IMR-90 (cell line): ENCODE results near the gene CCK. TPM values are rescaled to one million over a fixed set of nuclear protein-coding genes. Genes with fewer than 3 reads are reported as not detected.

Experiments used
- ATAC-seq: fragments of 200-7000 bp; cut with Tn5 transposase; 2 replicates; pipeline ENCODE4 v1.9.1; 2020; ENCODE audit warnings: low read depth, mild to moderate bottlenecking, moderate library complexity
- BruUV-seq: library from RNA; stranded (reverse); fragments of 400-500 nt; replicated peaks from 2 replicates; lab custom pipeline; 2021; lab: Mats Ljungman, UMichigan
- CTCF ChIA-PET: fragments of 300-600 bp; formaldehyde crosslinking; extraction: SDS; loops from one replicate; lab custom pipeline; 2021; ENCODE audit warnings: antibody characterized with exemption; lab: Yijun Ruan, JAX
- POLR2A ChIA-PET: fragments of 300-600 bp; sonication (Branson Sonifier 250); formaldehyde crosslinking; loops from one replicate; lab custom pipeline; 2022; ENCODE audit warnings: antibody characterized with exemption; ENCODE audit not compliant: unreplicated experiment; lab: Charles Lee
- DNase-seq: peaks from one replicate; pipeline ENCODE4 v3.0.0; 2013
- H2AFZ ChIP-seq: replicated peaks from 2 replicates; pipeline ENCODE3; 2013; ENCODE audit warnings: low read length, mild to moderate bottlenecking; ENCODE audit not compliant: poor library complexity
- H2AK5ac ChIP-seq: 2 replicates; pipeline ENCODE4 v1.6.1; 2013; ENCODE audit warnings: low read depth, low read length, inconsistent platforms
- H2AK9ac ChIP-seq: replicated peaks from 2 replicates; pipeline ENCODE3; 2013; ENCODE audit warnings: mild to moderate bottlenecking, low read depth, low read length, moderate library complexity; ENCODE audit not compliant: poor library complexity
- H2BK120ac ChIP-seq: 2 replicates; pipeline ENCODE4 v1.6.1; 2013; ENCODE audit warnings: low read depth, low read length, inconsistent platforms
- H2BK15ac ChIP-seq: 3 replicates; pipeline ENCODE4 v1.6.1; 2013; ENCODE audit warnings: low read depth, low read length, inconsistent platforms
- H2BK20ac ChIP-seq: 2 replicates; pipeline ENCODE4 v1.6.1; 2013; ENCODE audit warnings: low read depth, mild to moderate bottlenecking, inconsistent platforms, low read length, moderate library complexity
- H2BK5ac ChIP-seq: 2 replicates; pipeline ENCODE4 v1.6.1; 2013; ENCODE audit warnings: mild to moderate bottlenecking, low read depth, low read length, inconsistent platforms; ENCODE audit not compliant: poor library complexity, severe bottlenecking
- H3K14ac ChIP-seq: replicated peaks from 2 replicates; pipeline ENCODE4 v1.6.1; 2013; ENCODE audit warnings: low read depth, low read length, inconsistent platforms
- H3K18ac ChIP-seq: 2 replicates; pipeline ENCODE4 v1.6.1; 2013; ENCODE audit warnings: low read depth, low read length, control low read depth
- H3K23ac ChIP-seq: 2 replicates; pipeline ENCODE4 v1.6.1; 2013; ENCODE audit warnings: low read depth, low read length, inconsistent platforms
- H3K27ac ChIP-seq: 2 replicates; pipeline ENCODE4 v1.5.1; 2013; ENCODE audit warnings: mild to moderate bottlenecking, control low read depth, low read length; ENCODE audit not compliant: insufficient read depth
- H3K27me3 ChIP-seq: 2 replicates; pipeline ENCODE4 v1.6.1; 2013; ENCODE audit warnings: low read length; ENCODE audit not compliant: control insufficient read depth, insufficient read depth
- H3K36me3 ChIP-seq: 2 replicates; pipeline ENCODE4 v1.6.1; 2013; ENCODE audit warnings: low read length, mixed read lengths; ENCODE audit not compliant: control insufficient read depth, insufficient read depth
- H3K4ac ChIP-seq: 2 replicates; pipeline ENCODE4 v1.6.1; 2013; ENCODE audit warnings: low read depth, low read length, inconsistent platforms
- H3K4me1 ChIP-seq: 2 replicates; pipeline ENCODE4 v1.6.1; 2013; ENCODE audit warnings: low read length, mixed read lengths; ENCODE audit not compliant: control insufficient read depth, insufficient read depth
- H3K4me2 ChIP-seq: 2 replicates; pipeline ENCODE4 v1.6.1; 2013; ENCODE audit warnings: low read depth, mild to moderate bottlenecking, control low read depth, low read length, moderate library complexity
- H3K4me3 ChIP-seq: 2 replicates; pipeline ENCODE4 v1.5.1; 2013; ENCODE audit warnings: low read depth, mild to moderate bottlenecking, control low read depth, low read length, moderate library complexity; ENCODE audit not compliant: insufficient read depth
- H3K56ac ChIP-seq: 2 replicates; pipeline ENCODE4 v1.6.1; 2013; ENCODE audit warnings: low read length, inconsistent platforms; ENCODE audit not compliant: insufficient read depth; ENCODE audit errors: extremely low read depth
- H3K79me1 ChIP-seq, 2 experiments: 2 replicates each; pipeline ENCODE4 v1.6.1; 2013; ENCODE audit warnings: low read length in 2 of 2, inconsistent platforms in 1 of 2, low read depth in 1 of 2
- H3K9ac ChIP-seq: 2 replicates; pipeline ENCODE4 v1.6.1; 2013; ENCODE audit warnings: low read depth, low read length, control low read depth
- H3K9me1 ChIP-seq: 2 replicates; pipeline ENCODE4 v1.6.1; 2013; ENCODE audit warnings: low read length, inconsistent platforms; ENCODE audit not compliant: insufficient read depth
- H3K9me3 ChIP-seq: 2 replicates; pipeline ENCODE4 v1.6.1; 2013; ENCODE audit warnings: low read length; ENCODE audit not compliant: control insufficient read depth, insufficient read depth
- H4K20me1 ChIP-seq: 2 replicates; pipeline ENCODE4 v1.6.1; 2013; ENCODE audit warnings: low read length, inconsistent platforms; ENCODE audit not compliant: insufficient read depth
- H4K5ac ChIP-seq: 2 replicates; pipeline ENCODE4 v1.6.1; 2013; ENCODE audit warnings: mild to moderate bottlenecking, low read depth, low read length, control low read depth
- H4K8ac ChIP-seq, 2 experiments: 2 replicates each; pipeline ENCODE4 v1.6.1; 2013; ENCODE audit warnings: low read depth in 2 of 2, low read length in 2 of 2, control low read depth in 1 of 2, inconsistent platforms in 1 of 2
- H4K91ac ChIP-seq: 2 replicates; pipeline ENCODE4 v1.6.1; 2013; ENCODE audit warnings: low read depth, low read length, inconsistent platforms; ENCODE audit not compliant: insufficient read depth
- BHLHE40 ChIP-seq: fragments of 150-350 bp; IDR thresholded peaks from 2 replicates; pipeline ENCODE4 v1.6.1; 2016; ENCODE audit warnings: mild to moderate bottlenecking, low read depth, low read length
- CEBPB ChIP-seq: IDR thresholded peaks from 2 replicates; pipeline ENCODE4 v1.6.1; 2012; ENCODE audit warnings: low read depth, low read length, improper control_type of control experiment
- CTCF ChIP-seq: conservative IDR thresholded peaks from 2 replicates; pipeline ENCODE4 v1.5.1; 2012; ENCODE audit warnings: mild to moderate bottlenecking, low read depth, low read length, improper control_type of control experiment
- MAFK ChIP-seq: IDR thresholded peaks from 2 replicates; pipeline ENCODE4 v1.6.1; 2012; ENCODE audit warnings: low read depth, low read length, improper control_type of control experiment
- MXI1 ChIP-seq: IDR thresholded peaks from 2 replicates; pipeline ENCODE4 v1.6.1; 2012; ENCODE audit warnings: low read depth, mild to moderate bottlenecking, low read length, moderate library complexity, borderline replicate concordance
- POLR2A ChIP-seq: IDR thresholded peaks from 2 replicates; pipeline ENCODE4 v1.6.1; 2012; ENCODE audit warnings: mild to moderate bottlenecking, low read depth, low read length
- WGBS, 2 experiments: methylation state at CpG; one replicate each; pipeline versions ENCODE4 v1.1.5 to v1.1.7; 2013; ENCODE audit warnings: missing lambda C conversion rate in 2 of 2; ENCODE audit not compliant: insufficient read length in 1 of 2; ENCODE audit errors: extremely low coverage in 2 of 2; 5-methylcytosine and 5-hydroxymethylcytosine counted together
- dilution Hi-C: fragments of 300-500 bp; cut with HindIII; formaldehyde crosslinking; loops from one replicate; pipeline ENCODE4 v1.14.3; 2018; ENCODE audit warnings: low sequenced_read_pairs; ENCODE audit not compliant: unreplicated experiment
- in situ Hi-C: fragments of 300-500 bp; cut with MboI; formaldehyde crosslinking; loops from 3 replicates; pipeline ENCODE4 v1.14.3; 2019; ENCODE audit warnings: low sequenced_read_pairs, inconsistent platforms, mixed read lengths
- intact Hi-C: fragments of 100-400 bp; cut with micrococcal nuclease; formaldehyde crosslinking; loops from 2 replicates; pipeline ENCODE4 v1.10.0; 2022
- polyA plus RNA-seq, 3 experiments: library from polyadenylated mRNA; depleted of rRNA; stranded (reverse); fragments of >200 nt; gene quantifications; 2 replicates each; pipeline ENCODE4 v1.2.3, GENCODE V29; 2012; ENCODE audit warnings: low replicate concordance in 1 of 3
- total RNA-seq: library from RNA; depleted of rRNA; stranded (reverse); fragments of >200 nt; gene quantifications from 2 replicates; pipeline ENCODE4 v1.2.3, GENCODE V29; 2012
- TF ChIP-seq, protein P1 (sequence below): fragments of 150-350 bp; IDR thresholded peaks from 2 replicates; pipeline ENCODE4 v1.6.1; 2016; ENCODE audit warnings: low read depth, mild to moderate bottlenecking, low read length, moderate library complexity, borderline replicate concordance
- TF ChIP-seq, protein P2 (sequence below): fragments of 150-350 bp; IDR thresholded peaks from 2 replicates; pipeline ENCODE4 v1.6.1; 2017; ENCODE audit warnings: mild to moderate bottlenecking, antibody characterized with exemption, low read length, low read depth

Gene CCK
- total and polyA plus RNA-seq, 2 of the 4 experiments (the other 2 are of a cell fraction): 0.43 TPM; not detected in 1

- in situ Hi-C loops: no loop called here
These were observed 52.6 kb downstream of the CCK start for GRCh38 chr3:42213417-42213816.

More at GRCh38 chr3:42213417-42213816, 52.6 kb downstream of the CCK start:
- DNase-seq (no peak), ATAC-seq (no peak)
- Histone ChIP-seq H3K14ac (no peak overlapping the region), H2BK120ac (no peak overlapping the region), H2BK20ac (no peak overlapping the region), H3K27me3 (no peaks in the 10 kb centered on the region), H2BK5ac (no peak overlapping the region), H3K56ac (no peak overlapping the region), H4K5ac (no peak overlapping the region), H4K91ac (no peak overlapping the region), H2BK15ac (no peak overlapping the region), H2AK9ac (peak overlapping the region; percentile 18), H4K8ac (no peak overlapping the region), H3K18ac (no peak overlapping the region), H3K27ac (no peak overlapping the region), H3K79me1 (0 out of 4 replicates have a peak, but pooled peaks cover 0 to 7% of the 10 kb centered on the region in 2 experiments), H3K23ac (no peak overlapping the region), H3K9me3 (no peaks in the 10 kb centered on the region), H2AFZ (no peak overlapping the region), H3K4me1 (peaks cover 5% of the 10 kb centered on the region), H3K4ac (no peak overlapping the region), H3K9me1 (peaks cover 13% of the 10 kb centered on the region), H3K4me2 (no peak overlapping the region), H2AK5ac (no peak overlapping the region), H3K4me3 (no peak overlapping the region), H4K20me1 (peaks cover 3% of the 10 kb centered on the region; the same call in 1 of the 2 replicates), H3K9ac (no peak overlapping the region), H3K36me3 (peaks cover 6% of the 10 kb centered on the region)
- dilution Hi-C loops: no loop called here
- no TSS peak for BruUV-seq
- ChIA-PET POLR2A (no interaction called here), CTCF (no interaction called here)
- intact Hi-C loops: no loop called here
- TF ChIP-seq CTCF (no peak), POLR2A (no peak), MXI1 (no peak), CEBPB (no peak), BHLHE40 (no peak), MAFK (no peak)
- TF ChIP-seq, protein P1, sequence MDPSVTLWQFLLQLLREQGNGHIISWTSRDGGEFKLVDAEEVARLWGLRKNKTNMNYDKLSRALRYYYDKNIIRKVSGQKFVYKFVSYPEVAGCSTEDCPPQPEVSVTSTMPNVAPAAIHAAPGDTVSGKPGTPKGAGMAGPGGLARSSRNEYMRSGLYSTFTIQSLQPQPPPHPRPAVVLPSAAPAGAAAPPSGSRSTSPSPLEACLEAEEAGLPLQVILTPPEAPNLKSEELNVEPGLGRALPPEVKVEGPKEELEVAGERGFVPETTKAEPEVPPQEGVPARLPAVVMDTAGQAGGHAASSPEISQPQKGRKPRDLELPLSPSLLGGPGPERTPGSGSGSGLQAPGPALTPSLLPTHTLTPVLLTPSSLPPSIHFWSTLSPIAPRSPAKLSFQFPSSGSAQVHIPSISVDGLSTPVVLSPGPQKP: no peak
- TF ChIP-seq, protein P2, sequence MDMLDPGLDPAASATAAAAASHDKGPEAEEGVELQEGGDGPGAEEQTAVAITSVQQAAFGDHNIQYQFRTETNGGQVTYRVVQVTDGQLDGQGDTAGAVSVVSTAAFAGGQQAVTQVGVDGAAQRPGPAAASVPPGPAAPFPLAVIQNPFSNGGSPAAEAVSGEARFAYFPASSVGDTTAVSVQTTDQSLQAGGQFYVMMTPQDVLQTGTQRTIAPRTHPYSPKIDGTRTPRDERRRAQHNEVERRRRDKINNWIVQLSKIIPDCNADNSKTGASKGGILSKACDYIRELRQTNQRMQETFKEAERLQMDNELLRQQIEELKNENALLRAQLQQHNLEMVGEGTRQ: no peak
- WGBS, 2 experiments: no CpG with 5 or more reads among the region's 6 CpGs
